Measurements from ENCODE around the gene CDKN2C.
"Not testable (repeated sequence)": the region's sequence is repeated elsewhere in the genome, so short reads cannot be mapped to it uniquely, and the experiment has no call there.

CDKN2C gene

DNA sequence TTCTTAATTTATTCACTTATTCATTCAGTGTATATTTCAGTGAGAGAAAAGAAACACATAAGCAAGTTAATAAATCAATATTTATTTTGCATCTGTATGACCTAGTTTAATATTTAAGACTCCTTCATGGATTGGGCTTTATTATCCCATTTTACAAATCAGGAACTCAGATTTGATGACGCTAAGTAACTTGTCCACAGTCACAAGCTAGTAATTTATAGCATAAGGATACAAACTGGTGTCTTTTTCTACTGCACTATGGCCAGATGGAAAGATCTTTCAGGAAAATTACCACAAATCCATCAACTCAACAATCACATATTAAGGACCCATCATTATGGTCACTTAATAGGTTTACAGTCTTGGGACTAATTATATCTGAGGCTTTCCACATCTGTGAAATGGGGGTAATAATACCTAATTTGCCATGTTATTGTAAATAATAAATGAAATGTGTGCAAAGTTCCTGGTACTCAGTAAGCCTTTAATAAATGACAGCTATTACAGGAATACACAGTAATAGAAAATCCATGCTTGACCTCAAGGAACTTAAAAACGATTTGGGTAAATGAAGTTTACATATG is 13.3 kb downstream of the CDKN2C start:
- Histone ChIP-seq H3K9ac (ENCODE audit: low read depth, low read length) (no peak overlapping the region), H3K4me3 (ENCODE audit: low read length) (no peak overlapping the region), H3K4me2 (ENCODE audit: low read length) (no peak overlapping the region), H3K27me3 (ENCODE audit: control insufficient read depth, insufficient read depth, low read length) (no peaks in the 10 kb centered on the region), H3K9me3 (replicated peaks; ENCODE audit: low read length) (no peaks in the 10 kb centered on the region), H3K4me1 (ENCODE audit: control insufficient read depth, insufficient read depth, low read length) (peaks cover 11% of the 10 kb centered on the region), H3K36me3 (ENCODE audit: insufficient read depth, low read length) (no peaks in the 10 kb centered on the region)

DNA sequence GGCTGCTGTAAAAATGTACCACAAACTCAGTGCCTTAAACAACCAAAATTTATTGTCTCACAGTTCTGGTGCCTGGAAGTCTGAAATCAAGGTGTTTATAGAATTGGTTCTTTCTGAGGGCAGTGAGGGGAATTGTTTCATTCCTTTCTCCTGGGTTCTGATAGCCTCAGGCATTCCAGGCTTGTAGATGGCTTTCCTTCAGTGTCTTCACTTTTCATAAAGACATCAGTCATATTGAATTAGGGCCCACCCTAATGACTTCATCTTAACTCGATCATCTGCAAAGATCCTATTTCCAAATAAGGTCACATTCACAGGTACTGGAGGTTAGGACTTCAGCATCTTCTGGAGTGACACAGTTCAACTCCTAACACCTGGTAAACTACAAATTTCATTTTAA is 15.0 kb downstream of the CDKN2C start:
- Histone ChIP-seq H3K4me2 (ENCODE audit: low read length) (no peak overlapping the region), H3K9ac (ENCODE audit: low read depth, low read length) (no peak overlapping the region), H3K4me3 (ENCODE audit: low read length) (no peak overlapping the region), H3K36me3 (ENCODE audit: insufficient read depth, low read length) (no peaks in the 10 kb centered on the region), H3K4me1 (ENCODE audit: control insufficient read depth, insufficient read depth, low read length) (peaks cover 11% of the 10 kb centered on the region), H3K27me3 (ENCODE audit: control insufficient read depth, insufficient read depth, low read length) (no peaks in the 10 kb centered on the region), H3K9me3 (replicated peaks; ENCODE audit: low read length) (no peaks in the 10 kb centered on the region)

DNA sequence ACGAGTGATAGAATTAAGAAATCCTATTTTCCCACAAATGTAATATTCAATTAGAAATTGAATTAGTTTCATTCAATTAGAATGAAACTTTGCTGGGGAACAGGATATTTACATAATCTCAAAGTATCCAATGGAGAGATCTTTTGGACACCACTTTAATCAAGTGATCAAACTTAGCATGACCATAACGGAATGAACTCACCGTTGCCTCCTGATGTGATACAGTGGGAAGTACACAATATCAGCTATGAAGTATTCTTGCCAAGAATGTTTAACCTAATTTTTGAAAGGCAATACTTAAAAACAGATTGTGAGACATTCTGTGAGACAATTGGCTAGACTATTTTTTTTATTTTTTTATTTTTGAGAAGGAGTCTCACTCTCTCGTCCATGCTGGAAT is 16.6 kb downstream of the CDKN2C start:
- Histone ChIP-seq H3K27me3 (ENCODE audit: control insufficient read depth, insufficient read depth, low read length) (no peaks in the 10 kb centered on the region), H3K9me3 (replicated peaks; ENCODE audit: low read length) (no peaks in the 10 kb centered on the region), H3K9ac (ENCODE audit: low read depth, low read length) (no peak overlapping the region), H3K4me3 (ENCODE audit: low read length) (no peak overlapping the region), H3K4me2 (ENCODE audit: low read length) (no peak overlapping the region), H3K4me1 (ENCODE audit: control insufficient read depth, insufficient read depth, low read length) (peaks cover 4% of the 10 kb centered on the region), H3K36me3 (ENCODE audit: insufficient read depth, low read length) (no peaks in the 10 kb centered on the region)

DNA sequence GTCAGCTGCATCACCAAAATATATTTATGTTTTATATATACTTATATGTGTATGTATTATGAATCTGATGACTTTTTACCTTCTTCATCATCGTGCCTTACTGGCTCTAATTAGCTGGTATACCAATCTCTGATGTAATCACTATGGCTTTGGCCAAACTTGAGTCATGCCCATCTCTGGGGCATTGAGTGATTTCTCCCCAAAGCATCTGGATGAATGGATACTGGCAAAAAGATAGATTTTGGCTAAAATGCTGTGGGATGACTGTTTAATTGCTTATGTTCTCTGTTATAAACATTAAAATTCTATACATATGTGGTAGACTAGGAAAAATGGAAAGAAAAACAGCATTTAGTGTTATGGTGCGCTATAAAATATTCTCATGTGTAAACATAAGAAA is 19.6 kb downstream of the CDKN2C start:
- no peaks in the 10 kb centered on the region for H3K27me3 ChIP-seq (ENCODE audit: control insufficient read depth, insufficient read depth, low read length)
- no peaks in the 10 kb centered on the region for H3K4me1 ChIP-seq (ENCODE audit: control insufficient read depth, insufficient read depth, low read length)
- H3K9me3 ChIP-seq (replicated peaks; ENCODE audit: low read length): no peaks in the 10 kb centered on the region

DNA sequence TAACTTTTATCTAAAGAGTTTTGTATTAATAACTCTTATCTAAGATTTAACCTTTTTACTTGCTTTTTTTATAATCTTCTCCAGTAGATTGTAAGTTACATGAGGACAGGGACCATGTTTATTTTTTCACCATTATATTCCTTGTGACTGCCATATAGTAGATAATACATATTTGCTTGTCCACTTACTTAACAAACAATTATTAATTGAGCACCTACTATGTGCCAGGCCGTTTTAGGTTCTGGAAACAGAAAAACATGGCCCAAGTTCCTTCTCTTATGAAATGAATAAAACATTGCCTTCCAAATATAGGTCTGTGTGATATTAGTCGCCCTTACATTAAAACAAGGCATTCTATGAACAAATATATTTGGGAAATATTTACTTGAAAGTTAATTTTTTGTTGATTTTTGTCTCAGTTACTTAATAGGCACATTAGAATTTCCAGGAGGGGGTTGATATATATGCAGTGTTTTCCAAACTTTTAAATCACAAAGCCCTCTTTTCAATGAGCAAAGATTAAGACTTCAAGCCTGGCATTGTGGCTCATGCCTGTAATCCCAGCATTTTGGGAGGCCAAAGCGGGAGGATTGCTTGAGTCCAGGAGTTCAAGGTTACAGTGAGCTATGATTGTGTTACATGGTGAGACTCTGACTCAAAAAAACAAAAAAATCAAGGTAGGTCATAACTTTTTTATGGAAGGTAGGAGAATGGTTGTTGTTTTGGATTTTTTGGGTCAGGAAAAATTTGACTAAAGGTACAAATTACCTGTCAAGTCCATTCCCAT is 22.7 kb downstream of the CDKN2C start:
- no peak overlapping the region for H3K9ac ChIP-seq (ENCODE audit: low read depth, low read length)
- H3K27me3 ChIP-seq (ENCODE audit: control insufficient read depth, insufficient read depth, low read length): no peaks in the 10 kb centered on the region
- no peaks in the 10 kb centered on the region for H3K9me3 ChIP-seq (replicated peaks; ENCODE audit: low read length)
- no peak overlapping the region for H3K4me2 ChIP-seq (ENCODE audit: low read length)
- no peaks in the 10 kb centered on the region for H3K4me1 ChIP-seq (ENCODE audit: control insufficient read depth, insufficient read depth, low read length)
- no peaks in the 10 kb centered on the region for H3K36me3 ChIP-seq (ENCODE audit: insufficient read depth, low read length)
- H3K4me3 ChIP-seq (ENCODE audit: low read length): no peak overlapping the region

More for the DNA sequence above, 19.6 kb downstream of the CDKN2C start:
- Histone ChIP-seq H3K36me3 (ENCODE audit: insufficient read depth, low read length) (no peaks in the 10 kb centered on the region), H3K9ac (ENCODE audit: low read depth, low read length) (no peak overlapping the region), H3K4me2 (ENCODE audit: low read length) (no peak overlapping the region), H3K4me3 (ENCODE audit: low read length) (no peak overlapping the region)

DNA sequence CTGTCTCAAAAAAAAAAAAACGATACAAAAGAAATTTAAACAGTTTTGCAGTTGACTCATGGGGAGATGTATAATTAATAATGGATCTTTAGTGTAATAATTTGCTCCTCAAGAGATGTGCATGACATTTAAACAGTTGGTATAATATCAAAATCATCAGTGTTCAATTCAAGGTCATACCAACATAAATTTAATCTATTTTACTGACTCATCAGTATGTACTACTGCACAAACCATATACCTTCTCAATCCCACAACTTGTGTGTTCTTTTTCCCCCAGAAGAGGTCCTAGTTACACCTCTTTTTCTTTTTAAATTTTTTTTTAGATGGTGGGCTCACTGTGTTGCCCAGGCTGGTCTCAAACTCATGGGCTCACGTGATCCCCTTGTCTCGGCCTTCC is 23.6 kb downstream of the CDKN2C start:
- Histone ChIP-seq H3K4me1 (ENCODE audit: control insufficient read depth, insufficient read depth, low read length) (no peaks in the 10 kb centered on the region), H3K9me3 (replicated peaks; ENCODE audit: low read length) (no peaks in the 10 kb centered on the region), H3K27me3 (ENCODE audit: control insufficient read depth, insufficient read depth, low read length) (no peaks in the 10 kb centered on the region), H3K9ac (ENCODE audit: low read depth, low read length) (no peak overlapping the region), H3K4me3 (ENCODE audit: low read length) (no peak overlapping the region), H3K4me2 (ENCODE audit: low read length) (no peak overlapping the region), H3K36me3 (ENCODE audit: insufficient read depth, low read length) (no peaks in the 10 kb centered on the region)

DNA sequence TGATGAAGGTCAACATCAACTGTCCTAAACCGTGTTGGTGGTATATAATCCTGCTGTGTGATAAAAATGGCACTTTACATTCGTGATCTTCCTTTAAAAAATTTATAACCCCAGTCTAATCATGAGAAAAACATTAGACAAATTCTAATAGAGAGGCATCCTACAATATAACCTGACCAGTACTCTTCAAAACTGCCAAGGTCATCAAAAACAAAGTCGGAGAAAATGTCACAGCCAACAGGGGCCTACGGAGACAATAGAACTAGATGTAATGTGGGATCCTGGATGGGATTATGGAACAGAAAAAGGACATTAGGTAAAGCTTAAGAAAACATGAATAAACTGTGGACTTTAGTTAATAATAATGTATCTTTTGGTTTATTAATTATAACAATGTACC is 25.0 kb downstream of the CDKN2C start:
- Histone ChIP-seq H3K4me2 (ENCODE audit: low read length) (no peak overlapping the region), H3K4me1 (ENCODE audit: control insufficient read depth, insufficient read depth, low read length) (no peaks in the 10 kb centered on the region), H3K36me3 (ENCODE audit: insufficient read depth, low read length) (no peaks in the 10 kb centered on the region), H3K27me3 (ENCODE audit: control insufficient read depth, insufficient read depth, low read length) (no peaks in the 10 kb centered on the region), H3K4me3 (ENCODE audit: low read length) (no peak overlapping the region), H3K9ac (ENCODE audit: low read depth, low read length) (no peak overlapping the region), H3K9me3 (replicated peaks; ENCODE audit: low read length) (no peaks in the 10 kb centered on the region)

DNA sequence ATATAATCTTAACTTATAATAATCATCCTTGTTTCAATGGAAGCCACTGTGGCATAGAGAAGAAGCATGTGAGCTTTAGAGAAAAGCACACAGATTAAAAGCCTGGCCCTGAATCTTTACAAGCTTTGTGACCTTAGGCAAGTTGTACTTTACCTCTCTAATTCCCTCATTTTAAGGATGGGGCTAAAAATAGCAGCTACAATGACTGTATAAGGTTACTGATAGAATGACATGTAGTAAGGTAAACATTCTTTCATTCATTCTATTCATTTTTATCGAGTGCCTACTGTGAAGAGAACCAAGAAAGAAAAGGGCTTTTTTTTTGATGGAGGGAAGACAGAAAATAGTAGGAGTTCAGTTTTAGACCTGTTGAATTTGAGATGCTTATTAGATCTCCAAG is 25.6 kb downstream of the CDKN2C start:
- Histone ChIP-seq H3K9ac (ENCODE audit: low read depth, low read length) (no peak overlapping the region), H3K36me3 (ENCODE audit: insufficient read depth, low read length) (no peaks in the 10 kb centered on the region), H3K4me1 (ENCODE audit: control insufficient read depth, insufficient read depth, low read length) (no peaks in the 10 kb centered on the region), H3K4me2 (ENCODE audit: low read length) (no peak overlapping the region), H3K9me3 (replicated peaks; ENCODE audit: low read length) (no peaks in the 10 kb centered on the region), H3K4me3 (ENCODE audit: low read length) (no peak overlapping the region), H3K27me3 (ENCODE audit: control insufficient read depth, insufficient read depth, low read length) (no peaks in the 10 kb centered on the region)

DNA sequence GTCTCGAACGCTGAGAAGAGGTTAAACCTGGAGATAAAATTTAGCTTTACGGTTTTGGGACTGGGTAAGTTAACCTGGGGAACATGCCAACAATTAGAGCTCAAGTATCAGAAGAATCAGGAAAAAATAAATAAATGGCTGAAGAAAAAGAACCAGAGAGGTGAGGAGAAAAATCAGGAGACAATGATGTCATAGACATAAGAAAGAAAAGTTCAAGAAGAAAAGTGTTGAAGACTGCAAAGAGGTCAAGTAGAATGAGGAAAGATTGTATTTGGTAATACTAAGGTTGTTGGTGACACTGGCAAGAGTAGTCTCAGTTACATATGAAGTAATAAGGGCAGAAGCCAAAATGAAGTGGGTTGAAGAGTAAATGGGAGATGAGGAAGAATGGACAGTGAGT is 26.0 kb downstream of the CDKN2C start:
- no peak overlapping the region for H3K4me3 ChIP-seq (ENCODE audit: low read length)
- H3K9me3 ChIP-seq (replicated peaks; ENCODE audit: low read length): no peaks in the 10 kb centered on the region
- H3K4me2 ChIP-seq (ENCODE audit: low read length): no peak overlapping the region
- no peaks in the 10 kb centered on the region for H3K27me3 ChIP-seq (ENCODE audit: control insufficient read depth, insufficient read depth, low read length)
- no peak overlapping the region for H3K9ac ChIP-seq (ENCODE audit: low read depth, low read length)
- no peaks in the 10 kb centered on the region for H3K36me3 ChIP-seq (ENCODE audit: insufficient read depth, low read length)
- no peaks in the 10 kb centered on the region for H3K4me1 ChIP-seq (ENCODE audit: control insufficient read depth, insufficient read depth, low read length)

DNA sequence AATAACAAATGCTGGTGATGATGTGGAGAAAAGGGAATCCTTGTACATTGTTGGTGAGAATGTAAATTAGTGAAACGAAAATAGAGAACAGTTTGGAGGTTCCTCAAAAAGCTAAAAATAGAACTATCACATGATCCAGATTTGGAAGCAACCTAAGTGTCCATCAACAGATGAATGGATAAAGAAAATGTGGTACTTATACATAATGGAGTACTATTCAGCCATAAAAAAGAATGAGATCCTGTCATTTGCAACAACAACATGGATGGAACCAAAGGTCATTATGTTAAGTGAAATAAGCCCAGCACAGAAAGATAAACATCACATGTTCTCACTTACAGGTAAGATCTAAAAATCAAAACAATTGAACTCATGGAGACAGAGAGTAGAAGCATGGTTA is 29.3 kb downstream of the CDKN2C start:
- not testable (repeated sequence) for H3K36me3 ChIP-seq (ENCODE audit: insufficient read depth, low read length); H3K9me3 ChIP-seq (replicated peaks; ENCODE audit: low read length); H3K9ac ChIP-seq (ENCODE audit: low read depth, low read length); H3K4me3 ChIP-seq (ENCODE audit: low read length); H3K4me1 ChIP-seq (ENCODE audit: control insufficient read depth, insufficient read depth, low read length); H3K4me2 ChIP-seq (ENCODE audit: low read length); H3K27me3 ChIP-seq (ENCODE audit: control insufficient read depth, insufficient read depth, low read length)

DNA sequence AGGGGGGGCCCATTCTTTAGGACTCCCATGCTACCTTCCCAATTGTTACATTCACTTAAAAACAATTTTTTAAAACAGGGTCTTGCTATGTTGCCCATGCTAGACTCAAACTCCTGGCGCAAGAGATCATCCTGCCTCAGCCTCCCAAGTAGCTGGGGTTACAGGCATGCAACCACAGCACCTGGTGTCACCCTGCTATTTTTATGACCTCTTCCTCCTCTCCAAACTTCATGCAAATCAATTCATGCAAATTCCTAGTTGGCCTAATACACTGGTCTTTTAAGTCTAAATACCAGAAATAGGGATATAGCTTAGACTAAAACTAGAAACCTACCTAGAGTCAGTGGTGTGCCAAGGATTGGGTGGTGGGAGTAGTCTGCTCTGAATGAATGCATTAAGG is 30.1 kb downstream of the CDKN2C start:
- no peak overlapping the region for H3K4me2 ChIP-seq (ENCODE audit: low read length)
- H3K36me3 ChIP-seq (ENCODE audit: insufficient read depth, low read length): no peaks in the 10 kb centered on the region
- H3K4me3 ChIP-seq (ENCODE audit: low read length): no peak overlapping the region
- no peaks in the 10 kb centered on the region for H3K27me3 ChIP-seq (ENCODE audit: control insufficient read depth, insufficient read depth, low read length)
- H3K9ac ChIP-seq (ENCODE audit: low read depth, low read length): no peak overlapping the region
- H3K9me3 ChIP-seq (replicated peaks; ENCODE audit: low read length): no peaks in the 10 kb centered on the region
- H3K4me1 ChIP-seq (ENCODE audit: control insufficient read depth, insufficient read depth, low read length): no peaks in the 10 kb centered on the region

DNA sequence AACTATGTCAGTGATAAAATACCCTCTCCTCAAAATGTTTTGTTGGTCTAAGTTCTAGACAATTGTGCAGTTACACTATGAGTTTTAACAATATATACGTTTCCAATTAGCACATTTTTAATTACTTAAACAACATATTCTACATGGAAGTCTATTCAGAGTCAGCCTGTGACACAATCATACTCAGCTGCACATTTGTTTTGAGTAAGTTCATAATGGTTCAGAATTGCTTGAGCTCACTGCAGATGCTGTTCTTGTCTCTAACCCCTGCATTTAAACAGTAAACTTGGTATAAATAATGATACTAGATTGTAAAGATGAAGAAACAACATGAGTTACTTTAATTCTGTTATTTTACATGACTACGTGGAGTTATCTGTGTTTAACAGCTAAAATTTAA is 30.6 kb downstream of the CDKN2C start:
- Histone ChIP-seq H3K4me1 (ENCODE audit: control insufficient read depth, insufficient read depth, low read length) (no peaks in the 10 kb centered on the region), H3K4me2 (ENCODE audit: low read length) (no peak overlapping the region), H3K9me3 (replicated peaks; ENCODE audit: low read length) (no peaks in the 10 kb centered on the region), H3K27me3 (ENCODE audit: control insufficient read depth, insufficient read depth, low read length) (no peaks in the 10 kb centered on the region), H3K9ac (ENCODE audit: low read depth, low read length) (no peak overlapping the region), H3K4me3 (ENCODE audit: low read length) (no peak overlapping the region), H3K36me3 (ENCODE audit: insufficient read depth, low read length) (no peaks in the 10 kb centered on the region)

Measured in skeletal muscle satellite cell (primary cell).